HG03378 (cell line): Measurements from ENCODE around the gene ANKRD11.
"Not testable (repeated sequence)": the region's sequence is repeated elsewhere in the genome, so short reads cannot be mapped to it uniquely, and the experiment has no call there.

Experiments
- ATAC-seq: cut with Tn5 transposase; IDR thresholded peaks from one replicate; pipeline ENCODE4 v1.9.1; 2021; ENCODE audit warnings: mild to moderate bottlenecking, moderate library complexity; ENCODE audit not compliant: unreplicated experiment

ANKRD11 gene

GRCh38 chr16:89482150-89482816 lies 8.1 kb downstream of the ANKRD11 start:
- no peak for ATAC-seq

GRCh38 chr16:89481356-89481955 lies 8.9 kb downstream of the ANKRD11 start:
- no peak for ATAC-seq

GRCh38 chr16:89478576-89479221 lies 11.7 kb downstream of the ANKRD11 start:
- ATAC-seq, result no peak

GRCh38 chr16:89476811-89477261 lies 13.5 kb downstream of the ANKRD11 start:
- ATAC-seq, result peak; percentile 62

GRCh38 chr16:89476379-89476778 lies 14.0 kb downstream of the ANKRD11 start:
- ATAC-seq, result peak; percentile 31

- ATAC-seq, result no peak
These were observed 15.2 kb downstream of the ANKRD11 start for GRCh38 chr16:89475144-89475543.

- ATAC-seq, result no peak
These were observed 16.5 kb downstream of the ANKRD11 start for GRCh38 chr16:89473791-89474414.

GRCh38 chr16:89473136-89473712 lies 17.1 kb downstream of the ANKRD11 start:
- ATAC-seq, result no peak

GRCh38 chr16:89472711-89473075 lies 17.7 kb downstream of the ANKRD11 start:
- ATAC-seq, result no peak

GRCh38 chr16:89467382-89467781 lies 23.0 kb downstream of the ANKRD11 start:
- ATAC-seq, result no peak

GRCh38 chr16:89466920-89467319 lies 23.4 kb downstream of the ANKRD11 start:
- ATAC-seq, result no peak

- ATAC-seq, result not testable (repeated sequence)
These were observed 27.0 kb downstream of the ANKRD11 start for GRCh38 chr16:89463312-89463711.

GRCh38 chr16:89462639-89463038 lies 27.7 kb downstream of the ANKRD11 start:
- not testable (repeated sequence) for ATAC-seq

- not testable (repeated sequence) for ATAC-seq
These were observed 28.5 kb downstream of the ANKRD11 start for GRCh38 chr16:89461890-89462289.

- no peak for ATAC-seq
These were observed 29.8 kb downstream of the ANKRD11 start for GRCh38 chr16:89460556-89460955.

- no peak for ATAC-seq
These were observed 31.4 kb downstream of the ANKRD11 start for GRCh38 chr16:89458967-89459366.

GRCh38 chr16:89458551-89458950 lies 31.8 kb downstream of the ANKRD11 start:
- ATAC-seq, result no peak

GRCh38 chr16:89456419-89456959 lies 33.9 kb downstream of the ANKRD11 start:
- ATAC-seq, result no peak

- no peak for ATAC-seq
These were observed 34.7 kb downstream of the ANKRD11 start for GRCh38 chr16:89455692-89456091.

GRCh38 chr16:89455178-89455577 lies 35.2 kb downstream of the ANKRD11 start:
- ATAC-seq, result no peak
